Measurements from ENCODE around the gene MCTP1.

The MCTP1 gene

GRCh38 chr5:94901191-94901979, 383.5 kb downstream of the MCTP1 start:
- Histone ChIP-seq H3K4me3 (ENCODE audit: control insufficient read depth in 1 of 7, extremely low read depth in 1 of 7, insufficient read depth in 4 of 7, low read depth in 2 of 7, low read length in 6 of 7) (no peak overlapping the region), H3K9me3 (ENCODE audit: control extremely low read depth in 1 of 5, control insufficient read depth in 4 of 5, insufficient read depth in 2 of 5, low read depth in 1 of 5, low read length in 4 of 5) (no peaks in the 10 kb centered on the region), H3K27ac (ENCODE audit: insufficient read depth in 1 of 2, low read depth in 1 of 2, low read length in 2 of 2, poor library complexity in 1 of 2, severe bottlenecking in 2 of 2) (no peak overlapping the region), H3K36me3 (ENCODE audit: control insufficient read depth in 4 of 4, insufficient read depth in 4 of 4, low read length in 3 of 4) (peaks cover 8 to 29% (median 16%) of the 10 kb centered on the region in 4 experiments), H3K27me3 (replicated peaks in 2 of 5; ENCODE audit: control insufficient read depth in 4 of 5, insufficient read depth in 5 of 5, low read length in 4 of 5) (no peaks in the 10 kb centered on the region), H3K4me1 (ENCODE audit: control extremely low read depth in 1 of 4, control insufficient read depth in 4 of 4, insufficient read depth in 4 of 4, low read length in 3 of 4) (no peaks in the 10 kb centered on the region)
- WGBS (ENCODE audit: insufficient coverage) = 100% methylated on average over 2 of the region's 5 CpGs
- CTCF ChIA-PET = no interaction called here
- POLR2A ChIA-PET = no interaction called here
- no peak for DNase-seq

GRCh38 chr5:94900006-94900505, 384.8 kb downstream of the MCTP1 start:
- no peaks in the 10 kb centered on the region for H3K4me1 ChIP-seq (ENCODE audit: control extremely low read depth in 1 of 4, control insufficient read depth in 4 of 4, insufficient read depth in 4 of 4, low read length in 3 of 4)
- ChIA-PET CTCF (interaction anchor here (0.9 kb wide), 1 partner anchor 11 kb away, joined by 5 read pairs; no protein-coding TSS in a partner anchor), POLR2A (no interaction called here)
- no peaks in the 10 kb centered on the region for H3K9me3 ChIP-seq (ENCODE audit: control extremely low read depth in 1 of 5, control insufficient read depth in 4 of 5, insufficient read depth in 2 of 5, low read depth in 1 of 5, low read length in 4 of 5)
- WGBS (ENCODE audit: insufficient coverage) = 95% methylated on average over 2 of the region's 3 CpGs
- DNase-seq = no peak
- H3K4me3 ChIP-seq (ENCODE audit: control insufficient read depth in 1 of 7, extremely low read depth in 1 of 7, insufficient read depth in 4 of 7, low read depth in 2 of 7, low read length in 6 of 7) = no peak overlapping the region
- peaks cover 9 to 17% (median 10%) of the 10 kb centered on the region in 4 experiments for H3K36me3 ChIP-seq (ENCODE audit: control insufficient read depth in 4 of 4, insufficient read depth in 4 of 4, low read length in 3 of 4)
- H3K27me3 ChIP-seq (replicated peaks in 2 of 5; ENCODE audit: control insufficient read depth in 4 of 5, insufficient read depth in 5 of 5, low read length in 4 of 5) = no peaks in the 10 kb centered on the region
- no peak overlapping the region for H3K27ac ChIP-seq (ENCODE audit: insufficient read depth in 1 of 2, low read depth in 1 of 2, low read length in 2 of 2, poor library complexity in 1 of 2, severe bottlenecking in 2 of 2)

GRCh38 chr5:94893412-94894135, 391.3 kb downstream of the MCTP1 start:
- Histone ChIP-seq H3K9me3 (ENCODE audit: control extremely low read depth in 1 of 5, control insufficient read depth in 4 of 5, insufficient read depth in 2 of 5, low read depth in 1 of 5, low read length in 4 of 5) (no peaks in the 10 kb centered on the region), H3K36me3 (ENCODE audit: control insufficient read depth in 4 of 4, insufficient read depth in 4 of 4, low read length in 3 of 4) (peaks cover 0 to 11% (median 10%) of the 10 kb centered on the region in 4 experiments), H3K4me1 (ENCODE audit: control extremely low read depth in 1 of 4, control insufficient read depth in 4 of 4, insufficient read depth in 4 of 4, low read length in 3 of 4) (no peaks in the 10 kb centered on the region), H3K4me3 (ENCODE audit: control insufficient read depth in 1 of 7, extremely low read depth in 1 of 7, insufficient read depth in 4 of 7, low read depth in 2 of 7, low read length in 6 of 7) (no peak overlapping the region), H3K27me3 (replicated peaks in 2 of 5; ENCODE audit: control insufficient read depth in 4 of 5, insufficient read depth in 5 of 5, low read length in 4 of 5) (no peaks in the 10 kb centered on the region), H3K27ac (ENCODE audit: insufficient read depth in 1 of 2, low read depth in 1 of 2, low read length in 2 of 2, poor library complexity in 1 of 2, severe bottlenecking in 2 of 2) (no peak overlapping the region)
- ChIA-PET CTCF (interaction anchor here (0.6 to 1.5 kb wide), 3 partner anchors 9 to 795 kb away, joined by 4 to 5 read pairs (median 4); no protein-coding TSS in a partner anchor), POLR2A (no interaction called here)
- peak in 2 of 3 donors; percentile 2 to 11 for DNase-seq
- 100% methylated on average over 1 of the region's 5 CpGs for WGBS (ENCODE audit: insufficient coverage)

GRCh38 chr5:94891972-94892371, 392.9 kb downstream of the MCTP1 start:
- Histone ChIP-seq H3K9me3 (ENCODE audit: control extremely low read depth in 1 of 5, control insufficient read depth in 4 of 5, insufficient read depth in 2 of 5, low read depth in 1 of 5, low read length in 4 of 5) (no peaks in the 10 kb centered on the region), H3K36me3 (ENCODE audit: control insufficient read depth in 4 of 4, insufficient read depth in 4 of 4, low read length in 3 of 4) (peaks cover 0 to 15% (median 9%) of the 10 kb centered on the region in 4 experiments), H3K4me1 (ENCODE audit: control extremely low read depth in 1 of 4, control insufficient read depth in 4 of 4, insufficient read depth in 4 of 4, low read length in 3 of 4) (no peaks in the 10 kb centered on the region), H3K27ac (ENCODE audit: insufficient read depth in 1 of 2, low read depth in 1 of 2, low read length in 2 of 2, poor library complexity in 1 of 2, severe bottlenecking in 2 of 2) (no peak overlapping the region), H3K27me3 (replicated peaks in 2 of 5; ENCODE audit: control insufficient read depth in 4 of 5, insufficient read depth in 5 of 5, low read length in 4 of 5) (no peaks in the 10 kb centered on the region), H3K4me3 (ENCODE audit: control insufficient read depth in 1 of 7, extremely low read depth in 1 of 7, insufficient read depth in 4 of 7, low read depth in 2 of 7, low read length in 6 of 7) (no peak overlapping the region)
- WGBS (ENCODE audit: insufficient coverage) = 98% methylated on average over 5 of the region's 9 CpGs
- ChIA-PET POLR2A (no interaction called here), CTCF (no interaction called here)
- DNase-seq = no peak

GRCh38 chr5:94891565-94891964, 393.3 kb downstream of the MCTP1 start:
- WGBS (ENCODE audit: insufficient coverage) = 100% methylated on average over 2 of the region's 5 CpGs
- Histone ChIP-seq H3K36me3 (ENCODE audit: control insufficient read depth in 4 of 4, insufficient read depth in 4 of 4, low read length in 3 of 4) (peaks cover 0 to 15% (median 9%) of the 10 kb centered on the region in 4 experiments), H3K4me1 (ENCODE audit: control extremely low read depth in 1 of 4, control insufficient read depth in 4 of 4, insufficient read depth in 4 of 4, low read length in 3 of 4) (no peaks in the 10 kb centered on the region), H3K27me3 (replicated peaks in 2 of 5; ENCODE audit: control insufficient read depth in 4 of 5, insufficient read depth in 5 of 5, low read length in 4 of 5) (no peaks in the 10 kb centered on the region), H3K27ac (ENCODE audit: insufficient read depth in 1 of 2, low read depth in 1 of 2, low read length in 2 of 2, poor library complexity in 1 of 2, severe bottlenecking in 2 of 2) (no peak overlapping the region), H3K9me3 (ENCODE audit: control extremely low read depth in 1 of 5, control insufficient read depth in 4 of 5, insufficient read depth in 2 of 5, low read depth in 1 of 5, low read length in 4 of 5) (no peaks in the 10 kb centered on the region), H3K4me3 (ENCODE audit: control insufficient read depth in 1 of 7, extremely low read depth in 1 of 7, insufficient read depth in 4 of 7, low read depth in 2 of 7, low read length in 6 of 7) (no peak overlapping the region)
- ChIA-PET CTCF (no interaction called here), POLR2A (no interaction called here)
- DNase-seq = no peak

GRCh38 chr5:94890907-94891306, 394.0 kb downstream of the MCTP1 start:
- CTCF ChIA-PET = no interaction called here

GRCh38 chr5:94888674-94889073, 396.2 kb downstream of the MCTP1 start:
- no peaks in the 10 kb centered on the region for H3K27me3 ChIP-seq (replicated peaks in 2 of 5; ENCODE audit: control insufficient read depth in 4 of 5, insufficient read depth in 5 of 5, low read length in 4 of 5)
- H3K36me3 ChIP-seq (ENCODE audit: control insufficient read depth in 4 of 4, insufficient read depth in 4 of 4, low read length in 3 of 4) = peaks cover 0 to 10% (median 3%) of the 10 kb centered on the region in 4 experiments
- H3K4me1 ChIP-seq (ENCODE audit: control extremely low read depth in 1 of 4, control insufficient read depth in 4 of 4, insufficient read depth in 4 of 4, low read length in 3 of 4) = no peaks in the 10 kb centered on the region
- DNase-seq = no peak
- POLR2A ChIA-PET = no interaction called here
- no peak overlapping the region for H3K4me3 ChIP-seq (ENCODE audit: control insufficient read depth in 1 of 7, extremely low read depth in 1 of 7, insufficient read depth in 4 of 7, low read depth in 2 of 7, low read length in 6 of 7)
- H3K9me3 ChIP-seq (ENCODE audit: control extremely low read depth in 1 of 5, control insufficient read depth in 4 of 5, insufficient read depth in 2 of 5, low read depth in 1 of 5, low read length in 4 of 5) = no peaks in the 10 kb centered on the region
- H3K27ac ChIP-seq (ENCODE audit: insufficient read depth in 1 of 2, low read depth in 1 of 2, low read length in 2 of 2, poor library complexity in 1 of 2, severe bottlenecking in 2 of 2) = no peak overlapping the region
- WGBS (ENCODE audit: insufficient coverage) = no CpG with 5 or more reads among the region's 3 CpGs
- CTCF ChIA-PET = no interaction called here

More at GRCh38 chr5:94890907-94891306, 394.0 kb downstream of the MCTP1 start:
- Histone ChIP-seq H3K9me3 (ENCODE audit: control extremely low read depth in 1 of 5, control insufficient read depth in 4 of 5, insufficient read depth in 2 of 5, low read depth in 1 of 5, low read length in 4 of 5) (no peaks in the 10 kb centered on the region), H3K36me3 (ENCODE audit: control insufficient read depth in 4 of 4, insufficient read depth in 4 of 4, low read length in 3 of 4) (peaks cover 0 to 15% (median 9%) of the 10 kb centered on the region in 4 experiments), H3K27me3 (replicated peaks in 2 of 5; ENCODE audit: control insufficient read depth in 4 of 5, insufficient read depth in 5 of 5, low read length in 4 of 5) (no peaks in the 10 kb centered on the region), H3K4me3 (ENCODE audit: control insufficient read depth in 1 of 7, extremely low read depth in 1 of 7, insufficient read depth in 4 of 7, low read depth in 2 of 7, low read length in 6 of 7) (no peak overlapping the region), H3K27ac (ENCODE audit: insufficient read depth in 1 of 2, low read depth in 1 of 2, low read length in 2 of 2, poor library complexity in 1 of 2, severe bottlenecking in 2 of 2) (no peak overlapping the region), H3K4me1 (ENCODE audit: control extremely low read depth in 1 of 4, control insufficient read depth in 4 of 4, insufficient read depth in 4 of 4, low read length in 3 of 4) (no peaks in the 10 kb centered on the region)
- DNase-seq = no peak
- POLR2A ChIA-PET = no interaction called here
- WGBS (ENCODE audit: insufficient coverage) = 100% methylated on average over 2 of the region's 4 CpGs
